ENCODE results near the gene ZFHX3.

The ZFHX3 gene

DNA sequence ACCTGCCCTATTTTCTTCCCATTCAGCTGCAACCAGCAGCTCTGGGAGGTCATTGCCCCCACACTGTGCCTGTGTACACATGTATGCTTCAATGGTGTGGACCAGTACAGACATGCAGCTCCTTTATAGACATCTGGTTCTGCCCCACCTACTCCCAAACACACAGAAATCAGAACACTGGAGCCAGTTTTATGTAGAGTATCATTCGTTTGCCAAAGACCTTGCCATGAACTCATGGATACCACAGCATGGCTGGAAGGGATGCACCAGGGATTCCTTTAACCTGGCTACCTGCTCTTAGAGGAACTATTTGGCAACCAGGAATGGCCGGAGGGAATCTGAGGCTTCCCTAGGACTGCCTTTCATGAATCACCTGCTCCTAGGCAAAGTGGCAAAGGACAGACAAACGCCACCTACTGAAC lies 60.4 kb downstream of the ZFHX3 start:
- TF ChIP-seq, protein P1, sequence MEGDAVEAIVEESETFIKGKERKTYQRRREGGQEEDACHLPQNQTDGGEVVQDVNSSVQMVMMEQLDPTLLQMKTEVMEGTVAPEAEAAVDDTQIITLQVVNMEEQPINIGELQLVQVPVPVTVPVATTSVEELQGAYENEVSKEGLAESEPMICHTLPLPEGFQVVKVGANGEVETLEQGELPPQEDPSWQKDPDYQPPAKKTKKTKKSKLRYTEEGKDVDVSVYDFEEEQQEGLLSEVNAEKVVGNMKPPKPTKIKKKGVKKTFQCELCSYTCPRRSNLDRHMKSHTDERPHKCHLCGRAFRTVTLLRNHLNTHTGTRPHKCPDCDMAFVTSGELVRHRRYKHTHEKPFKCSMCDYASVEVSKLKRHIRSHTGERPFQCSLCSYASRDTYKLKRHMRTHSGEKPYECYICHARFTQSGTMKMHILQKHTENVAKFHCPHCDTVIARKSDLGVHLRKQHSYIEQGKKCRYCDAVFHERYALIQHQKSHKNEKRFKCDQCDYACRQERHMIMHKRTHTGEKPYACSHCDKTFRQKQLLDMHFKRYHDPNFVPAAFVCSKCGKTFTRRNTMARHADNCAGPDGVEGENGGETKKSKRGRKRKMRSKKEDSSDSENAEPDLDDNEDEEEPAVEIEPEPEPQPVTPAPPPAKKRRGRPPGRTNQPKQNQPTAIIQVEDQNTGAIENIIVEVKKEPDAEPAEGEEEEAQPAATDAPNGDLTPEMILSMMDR (conservative IDR thresholded peaks at IDR 0.05): no peak
- TF ChIP-seq ZFX (IDR thresholded peaks at IDR 0.05): no peak
- peak overlapping the region; percentile 90 for H3K27ac ChIP-seq

DNA sequence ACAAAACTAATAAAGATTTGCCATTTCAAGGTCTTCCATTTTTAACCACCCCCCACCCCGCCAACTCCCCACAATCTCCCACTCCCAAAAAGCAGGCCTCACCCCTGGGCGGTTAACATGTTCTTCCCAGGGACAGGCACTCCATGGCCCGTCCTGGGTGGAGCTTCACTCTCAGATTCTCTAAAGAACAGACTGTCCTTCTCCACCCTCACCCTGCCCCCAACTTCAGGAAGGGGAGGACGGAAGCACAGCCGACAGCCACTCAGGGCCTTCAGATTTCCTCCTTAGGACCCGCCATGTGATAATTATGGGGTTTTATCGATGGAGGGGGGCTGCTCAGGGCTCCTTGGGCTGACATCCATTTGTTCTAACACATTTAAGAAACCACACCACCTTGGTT lies 61.9 kb downstream of the ZFHX3 start:
- H3K27ac ChIP-seq: peak overlapping the region; percentile 90
- TF ChIP-seq, protein P1 (conservative IDR thresholded peaks at IDR 0.05): no peak
- no peak for TF ChIP-seq ZFX (IDR thresholded peaks at IDR 0.05)

DNA sequence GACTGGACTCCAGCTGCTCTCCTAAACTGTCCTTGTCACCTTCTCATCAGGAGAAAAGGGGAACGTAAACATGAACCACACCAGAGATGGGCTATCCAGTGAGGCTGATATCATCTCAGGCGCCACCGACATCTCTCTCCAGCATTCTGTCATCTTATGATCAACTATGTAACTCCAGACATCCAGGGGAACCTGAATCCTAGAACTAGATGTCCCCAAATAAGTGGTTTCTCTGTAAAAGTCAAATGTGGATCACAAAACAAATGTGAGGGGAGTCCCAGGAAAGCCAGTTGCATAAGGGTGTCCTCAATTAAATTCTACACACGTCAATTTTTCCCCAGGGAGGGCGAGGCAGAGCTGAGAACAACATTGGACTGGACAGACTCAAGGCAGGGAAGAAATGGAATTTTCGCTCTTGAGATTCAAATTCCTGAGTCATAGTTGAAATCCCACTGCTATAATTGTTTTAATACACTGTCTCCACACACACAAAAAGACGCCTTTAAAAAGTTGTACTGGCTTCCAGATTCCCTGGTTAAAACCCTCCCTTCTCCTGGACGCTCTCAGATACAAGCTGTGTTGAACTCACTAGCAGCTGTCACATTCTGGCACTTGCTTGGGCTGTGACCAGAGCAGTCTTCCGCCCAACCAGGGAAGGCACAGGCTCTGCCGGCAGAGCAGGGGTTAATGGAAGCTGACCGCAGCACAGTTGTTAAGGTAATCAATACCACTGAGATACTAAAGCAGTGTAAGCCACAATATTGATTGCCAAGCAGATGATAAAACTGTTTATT lies 62.6 kb downstream of the ZFHX3 start:
- no peak for TF ChIP-seq ZFX (IDR thresholded peaks at IDR 0.05)
- TF ChIP-seq, protein P1 (conservative IDR thresholded peaks at IDR 0.05): no peak
- peak overlapping the region; percentile 90 for H3K27ac ChIP-seq

DNA sequence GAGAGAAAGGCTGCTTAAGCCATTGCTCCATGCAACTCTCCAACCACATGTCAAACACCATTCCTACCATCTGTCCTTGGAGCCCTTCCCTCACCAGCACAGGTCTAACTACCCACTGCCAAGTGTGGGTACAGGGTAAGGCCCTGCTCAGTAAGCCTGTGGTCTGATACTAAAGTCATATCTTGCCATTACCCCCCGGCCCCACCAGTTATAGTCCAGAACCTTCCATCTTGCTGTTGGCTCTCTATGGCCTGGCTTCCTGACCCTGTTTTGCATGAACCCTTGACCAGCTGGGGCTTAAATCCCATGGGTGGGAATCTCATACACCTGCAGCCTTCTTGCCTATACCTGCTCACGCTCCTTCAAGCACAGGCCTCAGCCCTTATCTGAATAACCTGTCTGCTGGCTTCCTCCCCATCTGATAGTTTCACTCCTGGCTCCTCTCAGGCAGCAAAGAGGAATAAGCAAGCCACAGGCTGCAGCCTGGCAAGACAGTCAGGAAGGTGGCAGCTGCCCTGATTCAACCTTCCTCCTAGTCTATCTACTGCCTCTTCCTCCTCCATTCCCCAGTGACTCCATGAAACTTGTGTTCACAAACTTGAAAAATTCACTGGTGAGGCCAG lies 64.1 kb downstream of the ZFHX3 start:
- no peak for TF ChIP-seq ZFX (IDR thresholded peaks at IDR 0.05)
- TF ChIP-seq, protein P1 (conservative IDR thresholded peaks at IDR 0.05): no peak
- H3K27ac ChIP-seq: peak overlapping the region; percentile 90

DNA sequence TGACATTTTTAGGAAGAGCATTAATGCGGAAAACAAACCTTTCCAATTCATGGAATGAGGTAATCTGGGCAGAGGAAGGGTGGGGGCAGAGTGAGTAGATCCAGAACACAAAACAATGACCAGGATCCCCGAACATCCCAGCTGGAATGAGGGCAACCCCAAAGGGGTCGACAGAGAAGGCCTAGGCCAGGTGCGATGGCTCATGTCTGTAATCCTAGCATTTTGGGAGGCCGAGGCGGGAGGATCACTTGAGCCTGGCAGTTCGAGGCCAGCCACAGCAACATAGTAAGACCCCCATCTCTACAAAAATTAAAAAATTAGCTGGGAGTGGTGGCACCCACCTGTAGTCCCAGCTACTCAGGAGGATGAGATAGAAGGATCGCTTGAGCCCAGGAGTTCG lies 64.7 kb downstream of the ZFHX3 start:
- no peak for TF ChIP-seq ZFX (IDR thresholded peaks at IDR 0.05)
- TF ChIP-seq, protein P1 (conservative IDR thresholded peaks at IDR 0.05): no peak
- H3K27ac ChIP-seq: peak overlapping the region; percentile 90

DNA sequence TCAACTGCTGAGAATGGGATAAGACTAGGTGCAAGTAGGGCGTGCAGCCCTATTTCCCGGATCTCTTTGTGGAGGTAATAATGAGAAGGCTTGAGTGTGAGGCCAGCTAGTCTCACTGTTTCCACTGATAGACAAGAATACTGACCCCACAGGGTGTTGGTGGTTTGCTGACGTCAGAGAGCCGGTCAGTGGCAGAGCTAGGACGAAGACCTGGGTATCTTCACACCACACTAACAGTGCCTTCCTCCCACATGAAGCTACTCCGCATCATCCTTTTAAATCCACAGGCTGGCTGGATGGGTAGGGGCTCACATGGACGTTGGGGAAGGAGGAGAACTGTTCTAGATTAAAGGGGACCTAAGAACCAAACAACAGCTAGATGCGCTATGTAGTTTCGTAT lies 68.0 kb downstream of the ZFHX3 start:
- TF ChIP-seq ZFX (IDR thresholded peaks at IDR 0.05): no peak
- TF ChIP-seq, protein P1 (conservative IDR thresholded peaks at IDR 0.05): no peak

DNA sequence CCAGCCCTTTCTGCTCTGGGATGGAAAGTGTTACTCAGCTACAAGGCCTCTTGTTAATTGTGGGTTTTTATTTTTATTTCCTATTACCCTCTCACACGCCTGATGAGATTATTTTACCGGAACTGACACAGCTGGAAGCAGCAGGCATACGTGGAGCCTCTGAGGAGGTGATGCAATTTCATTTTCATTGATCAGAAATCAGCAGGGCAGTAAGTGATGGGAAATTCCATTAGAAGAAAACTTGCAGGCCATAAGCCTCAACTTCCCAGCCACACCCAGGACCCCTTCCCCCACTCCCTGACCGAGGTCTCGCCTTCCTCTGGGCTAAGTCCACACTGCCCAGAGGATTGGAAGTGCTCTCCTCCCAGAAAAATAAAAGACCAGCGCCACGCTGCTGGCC lies 69.7 kb downstream of the ZFHX3 start:
- no peak overlapping the region for H3K27ac ChIP-seq
- TF ChIP-seq, protein P1 (conservative IDR thresholded peaks at IDR 0.05): no peak
- TF ChIP-seq ZFX (IDR thresholded peaks at IDR 0.05): no peak

More for the DNA sequence above, 68.0 kb downstream of the ZFHX3 start:
- H3K27ac ChIP-seq: no peak overlapping the region

Measured in C4-2B (cell line).